ENCODE data around the gene TEX12.

Gene TEX12, protein sequence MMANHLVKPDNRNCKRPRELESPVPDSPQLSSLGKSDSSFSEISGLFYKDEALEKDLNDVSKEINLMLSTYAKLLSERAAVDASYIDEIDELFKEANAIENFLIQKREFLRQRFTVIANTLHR

DNA sequence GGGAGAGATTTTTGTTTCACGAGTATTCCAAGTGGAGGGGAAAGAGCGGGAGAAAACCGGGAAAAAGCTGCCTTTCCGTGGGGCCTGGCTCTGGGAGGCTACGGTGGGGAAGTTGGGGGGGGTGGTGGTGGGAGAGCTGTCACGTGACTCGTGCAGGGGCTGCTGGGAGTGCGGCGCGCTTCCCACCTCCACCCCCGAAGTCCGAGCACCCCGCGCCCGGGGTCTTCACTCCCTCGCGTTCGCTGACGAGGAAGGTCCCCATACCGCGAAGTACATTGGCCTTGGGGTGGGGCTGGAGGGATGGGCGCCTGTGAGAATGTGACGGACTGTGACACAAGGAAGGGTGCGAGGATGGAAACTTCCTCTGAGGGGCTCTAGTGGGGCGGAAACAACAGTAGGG, at the start of gene TEX12:
TSS of gene TEX12 (plus strand) at position 228 of the 400 bp plus-strand sequence. CDS start 1,897 bp downstream, outside the sequence.
- TF ChIP-seq, protein P1, sequence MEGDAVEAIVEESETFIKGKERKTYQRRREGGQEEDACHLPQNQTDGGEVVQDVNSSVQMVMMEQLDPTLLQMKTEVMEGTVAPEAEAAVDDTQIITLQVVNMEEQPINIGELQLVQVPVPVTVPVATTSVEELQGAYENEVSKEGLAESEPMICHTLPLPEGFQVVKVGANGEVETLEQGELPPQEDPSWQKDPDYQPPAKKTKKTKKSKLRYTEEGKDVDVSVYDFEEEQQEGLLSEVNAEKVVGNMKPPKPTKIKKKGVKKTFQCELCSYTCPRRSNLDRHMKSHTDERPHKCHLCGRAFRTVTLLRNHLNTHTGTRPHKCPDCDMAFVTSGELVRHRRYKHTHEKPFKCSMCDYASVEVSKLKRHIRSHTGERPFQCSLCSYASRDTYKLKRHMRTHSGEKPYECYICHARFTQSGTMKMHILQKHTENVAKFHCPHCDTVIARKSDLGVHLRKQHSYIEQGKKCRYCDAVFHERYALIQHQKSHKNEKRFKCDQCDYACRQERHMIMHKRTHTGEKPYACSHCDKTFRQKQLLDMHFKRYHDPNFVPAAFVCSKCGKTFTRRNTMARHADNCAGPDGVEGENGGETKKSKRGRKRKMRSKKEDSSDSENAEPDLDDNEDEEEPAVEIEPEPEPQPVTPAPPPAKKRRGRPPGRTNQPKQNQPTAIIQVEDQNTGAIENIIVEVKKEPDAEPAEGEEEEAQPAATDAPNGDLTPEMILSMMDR (conservative IDR thresholded peaks at IDR 0.05; ENCODE audit: low read depth, low read length) = no peak
- no peak within 1 kb of the TSS for H3K4me3 ChIP-seq (ENCODE audit: low read length)
- DNase-seq (ENCODE audit: low read depth) = no peak

DNA sequence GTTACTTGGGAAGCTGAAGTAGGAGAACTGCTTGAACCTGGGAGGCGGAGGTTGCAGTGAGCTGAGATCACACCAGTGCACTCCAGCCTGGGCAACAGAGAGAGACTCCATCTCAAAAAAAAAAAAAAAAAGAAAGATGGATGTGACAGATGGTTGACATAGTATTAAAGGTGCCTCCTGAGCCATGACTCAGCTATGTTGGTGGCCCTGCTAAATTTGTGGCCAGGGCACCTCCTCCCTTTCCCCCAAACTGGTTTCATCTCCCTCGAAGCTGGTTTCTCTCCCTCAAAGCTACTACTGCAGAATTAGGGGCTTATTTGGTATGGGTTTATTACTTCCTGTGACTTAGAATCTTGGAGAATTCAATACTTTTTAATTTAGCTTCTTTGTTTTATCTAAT, 49.0 kb upstream of the TEX12 start:
- TF ChIP-seq, protein P1 (conservative IDR thresholded peaks at IDR 0.05; ENCODE audit: low read depth, low read length) = no peak
- DNase-seq (ENCODE audit: low read depth) = no peak
- no peak overlapping the region for H3K4me3 ChIP-seq (ENCODE audit: low read length)

DNA sequence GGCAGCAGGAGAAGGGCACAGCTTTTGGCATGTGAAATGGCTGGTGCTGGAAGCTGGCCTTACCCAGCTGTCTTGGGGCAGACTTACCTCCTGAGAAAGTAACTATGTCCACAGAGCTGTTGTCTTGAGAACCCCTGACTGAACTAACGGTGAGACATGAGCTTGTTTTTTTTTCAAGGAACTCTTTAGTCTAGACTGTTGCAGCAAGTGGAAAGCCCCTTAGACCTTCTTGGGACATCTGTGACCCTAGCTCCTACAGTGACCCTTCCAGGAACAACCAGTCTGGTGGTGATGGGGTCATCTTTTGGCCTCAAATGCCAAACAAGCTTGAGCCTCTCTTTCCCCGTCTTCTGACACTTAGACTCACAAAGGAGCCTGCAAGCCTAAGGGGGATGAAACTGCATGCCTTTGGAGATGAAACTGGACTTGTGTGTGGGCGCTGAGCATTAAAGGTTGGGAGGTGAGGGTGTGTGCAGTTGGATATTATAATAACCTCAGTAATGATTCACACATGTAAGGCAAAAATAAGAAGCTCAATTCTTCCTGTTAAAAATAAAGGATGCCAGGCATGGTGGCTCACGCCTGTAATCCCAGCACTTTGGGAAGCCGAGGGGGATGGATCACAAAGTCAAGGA, 45.1 kb upstream of the TEX12 start:
- TF ChIP-seq, protein P1 (conservative IDR thresholded peaks at IDR 0.05; ENCODE audit: low read depth, low read length) = no peak
- no peak overlapping the region for H3K4me3 ChIP-seq (ENCODE audit: low read length)
- DNase-seq (ENCODE audit: low read depth) = no peak

DNA sequence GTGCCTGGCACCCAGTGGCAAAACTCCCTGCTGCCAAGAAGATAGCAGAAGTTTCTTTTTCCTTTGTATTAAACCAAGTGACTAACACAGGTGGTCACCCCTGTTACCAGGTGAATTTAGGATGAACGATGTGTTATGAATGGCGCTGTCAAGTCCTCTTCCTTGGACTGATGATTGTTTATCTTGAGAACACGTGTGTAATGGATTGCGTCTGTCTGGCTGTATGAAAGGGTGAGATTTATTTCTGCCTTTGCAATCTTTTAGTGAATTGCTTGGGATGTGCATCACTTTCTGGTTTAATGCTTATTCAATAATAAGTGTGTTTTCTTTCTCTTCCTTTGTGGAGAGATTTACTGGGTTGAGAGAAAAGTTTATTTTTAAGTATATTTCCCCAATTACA, 44.0 kb upstream of the TEX12 start:
- H3K4me3 ChIP-seq (ENCODE audit: low read length) = no peak overlapping the region
- TF ChIP-seq, protein P1 (conservative IDR thresholded peaks at IDR 0.05; ENCODE audit: low read depth, low read length) = no peak
- DNase-seq (ENCODE audit: low read depth) = no peak

DNA sequence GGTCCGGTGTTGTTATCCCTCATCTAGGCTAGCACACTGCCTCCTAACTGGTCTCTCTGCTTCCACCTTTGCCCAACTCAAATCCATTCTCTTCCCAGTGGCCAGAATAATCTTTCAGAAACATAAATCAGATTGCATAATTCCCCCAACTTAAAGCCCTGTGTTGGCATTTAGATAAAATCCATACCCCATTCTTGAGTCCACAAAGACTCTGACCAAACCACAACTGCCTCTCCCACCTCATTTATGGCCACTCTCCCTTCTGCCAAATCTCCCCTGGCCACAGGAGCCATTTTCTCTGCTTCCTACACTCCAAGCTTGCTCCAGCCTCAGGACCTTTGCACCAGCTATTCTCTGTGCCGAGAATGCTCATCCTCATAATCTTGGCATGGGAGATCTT, 40.1 kb upstream of the TEX12 start:
- H3K4me3 ChIP-seq (ENCODE audit: low read length) = no peak overlapping the region
- TF ChIP-seq, protein P1 (conservative IDR thresholded peaks at IDR 0.05; ENCODE audit: low read depth, low read length) = no peak
- DNase-seq (ENCODE audit: low read depth) = no peak

DNA sequence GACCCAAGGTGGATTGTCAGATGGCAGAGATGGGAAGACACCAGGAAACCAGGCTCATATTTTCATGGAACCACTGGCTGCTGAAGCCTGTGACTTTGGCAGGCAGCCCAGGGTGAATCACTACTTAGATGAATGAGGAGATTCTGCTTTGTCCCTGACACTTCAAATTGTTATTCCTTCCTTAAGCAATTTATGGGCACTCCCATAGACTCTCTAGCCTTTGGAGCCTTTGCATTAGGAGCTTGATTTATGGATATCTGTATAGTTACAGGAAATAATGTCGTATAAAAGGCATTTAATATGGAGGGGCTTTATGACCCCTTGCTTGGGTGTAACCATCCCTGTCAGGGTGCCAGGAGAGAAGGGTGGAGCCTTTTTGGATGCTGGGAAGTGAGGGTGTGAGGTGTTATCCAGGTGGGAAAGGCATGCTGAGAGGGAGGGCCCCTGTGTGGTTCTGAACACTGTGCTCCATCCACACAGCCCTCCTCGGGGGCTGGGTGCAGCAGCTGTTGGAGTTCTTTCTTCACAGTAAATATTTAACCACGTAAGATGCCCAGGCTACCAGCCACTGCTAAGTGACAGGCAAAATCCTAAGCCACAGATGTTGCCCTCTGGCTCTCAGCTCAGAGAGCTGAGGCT, 38.6 kb upstream of the TEX12 start:
- H3K4me3 ChIP-seq (ENCODE audit: low read length) = no peak overlapping the region
- TF ChIP-seq, protein P1 (conservative IDR thresholded peaks at IDR 0.05; ENCODE audit: low read depth, low read length) = no peak
- DNase-seq (ENCODE audit: low read depth) = no peak

DNA sequence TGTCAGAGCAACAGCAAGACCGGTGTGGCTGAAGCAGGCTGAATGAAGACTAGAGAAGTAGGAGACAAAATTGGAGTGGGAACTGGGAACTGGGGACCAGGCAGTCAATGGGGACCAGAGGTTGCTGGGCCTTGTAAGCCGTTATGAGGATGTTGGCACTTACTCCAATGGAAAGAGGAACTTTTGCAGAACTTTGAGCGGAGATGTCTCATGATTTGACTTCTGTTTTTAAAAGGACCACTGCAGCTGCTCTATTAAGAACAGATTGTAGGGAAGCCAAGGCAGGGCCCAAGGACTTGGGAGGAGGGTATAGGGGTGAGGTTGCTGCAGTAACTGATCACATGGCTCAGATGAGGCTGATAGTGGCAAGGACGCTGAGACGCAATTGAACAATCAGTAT, 37.5 kb upstream of the TEX12 start:
- H3K4me3 ChIP-seq (ENCODE audit: low read length) = no peak overlapping the region
- TF ChIP-seq, protein P1 (conservative IDR thresholded peaks at IDR 0.05; ENCODE audit: low read depth, low read length) = no peak
- DNase-seq (ENCODE audit: low read depth) = no peak
